GM21825 (cell line): Measurements from ENCODE around the gene LGR5.

Experiments
- ATAC-seq: cut with Tn5 transposase; IDR thresholded peaks from one replicate; pipeline ENCODE4 v1.9.1; 2021; ENCODE audit warnings: mild to moderate bottlenecking, moderate library complexity; ENCODE audit not compliant: unreplicated experiment

Gene LGR5

GRCh38 chr12:71438670-71439361, 782 bp upstream of the LGR5 start:
- no peak for ATAC-seq

DNA sequence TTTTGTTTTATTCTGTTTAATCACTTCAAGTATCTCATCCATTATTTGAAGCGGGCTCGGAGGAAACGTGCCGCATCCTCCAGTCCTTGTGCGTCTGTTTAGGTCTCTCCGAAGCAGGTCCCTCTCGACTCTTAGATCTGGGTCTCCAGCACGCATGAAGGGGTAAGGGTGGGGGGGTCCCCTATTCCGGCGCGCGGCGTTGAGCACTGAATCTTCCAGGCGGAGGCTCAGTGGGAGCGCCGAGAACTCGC, 311 bp upstream of the LGR5 start:
- ATAC-seq = no peak

- ATAC-seq = no peak
Measured at GRCh38 chr12:71440345-71440762, 756 bp downstream of the LGR5 start.

DNA sequence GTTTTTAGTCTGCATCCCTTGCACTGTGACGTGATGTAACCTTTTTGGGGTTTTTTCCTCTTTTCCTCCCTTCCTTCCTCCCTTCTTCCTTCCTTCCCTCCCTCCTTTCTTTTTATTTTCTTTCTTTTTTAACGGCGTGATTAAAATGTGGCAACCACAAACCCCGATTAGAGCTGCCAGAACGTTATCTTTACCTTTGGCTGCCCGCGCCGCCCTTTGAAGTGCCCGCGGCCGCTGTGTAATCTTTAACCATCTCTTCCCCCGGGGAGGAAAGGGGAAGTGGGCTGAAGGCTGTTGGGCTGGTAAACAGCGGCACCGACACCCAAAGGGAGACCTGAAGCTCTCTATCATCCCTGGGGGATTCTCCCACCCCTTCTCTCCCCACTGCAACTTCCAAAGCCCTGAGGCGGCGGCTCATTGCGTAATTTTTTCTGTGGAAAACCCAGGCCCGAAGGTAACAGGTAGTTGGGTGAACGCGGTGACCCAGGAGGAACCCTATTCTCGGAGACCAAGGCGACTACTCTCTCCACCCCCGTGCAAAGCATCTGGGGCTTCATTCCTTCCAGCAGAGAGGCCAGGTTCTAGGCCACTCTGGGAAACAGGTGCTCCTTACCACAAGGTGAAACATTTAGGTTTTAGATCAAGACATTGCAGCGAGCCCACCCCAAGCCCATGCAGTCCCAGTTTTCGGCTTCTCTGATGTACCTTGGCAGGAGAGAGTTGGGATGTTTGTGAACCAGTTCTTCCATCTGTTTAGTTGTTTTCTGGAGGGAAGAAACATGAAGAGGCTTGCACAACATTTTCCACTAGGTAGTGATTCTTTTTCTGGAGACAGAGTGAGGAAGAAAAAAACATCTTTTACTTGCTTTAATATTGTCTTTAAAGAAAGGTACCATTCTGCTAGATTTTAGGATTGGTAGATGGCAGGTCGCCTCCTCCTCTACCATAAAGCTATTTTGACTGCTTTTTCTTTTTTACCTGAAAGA, 1.5 kb downstream of the LGR5 start:
- ATAC-seq = peak; percentile 69

GRCh38 chr12:71441836-71442566, 2.4 kb downstream of the LGR5 start:
- no peak for ATAC-seq

- no peak for ATAC-seq
Measured at GRCh38 chr12:71442567-71442931, 3.0 kb downstream of the LGR5 start.

GRCh38 chr12:71445071-71445470, 5.5 kb downstream of the LGR5 start:
- no peak for ATAC-seq

DNA sequence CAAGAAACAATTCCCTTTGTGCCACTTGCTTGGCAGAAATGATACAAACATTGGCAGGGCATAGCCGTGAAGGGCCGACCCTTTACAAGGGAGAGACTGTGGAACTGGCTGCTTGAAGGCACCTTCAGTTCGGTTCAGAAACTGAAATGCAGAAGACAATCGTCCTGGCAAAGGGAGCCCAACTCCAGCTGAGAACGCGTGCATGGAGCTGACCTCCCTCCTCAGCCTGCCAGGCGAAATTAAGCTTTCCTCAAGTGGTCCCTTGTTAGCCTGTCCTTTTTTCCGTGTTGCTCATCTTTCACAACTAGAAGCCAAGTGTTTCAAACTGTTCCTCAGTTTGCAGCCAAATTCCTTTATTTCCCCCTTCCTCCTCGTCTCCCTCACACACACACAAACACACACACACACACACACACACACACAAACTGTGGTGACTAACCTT, 8.1 kb downstream of the LGR5 start:
- no peak for ATAC-seq

GRCh38 chr12:71448150-71448581, 8.6 kb downstream of the LGR5 start:
- no peak for ATAC-seq

- no peak for ATAC-seq
Measured at GRCh38 chr12:71449373-71450070, 9.9 kb downstream of the LGR5 start.

- no peak for ATAC-seq
Measured at GRCh38 chr12:71452006-71452405, 12.4 kb downstream of the LGR5 start.

- no peak for ATAC-seq
Measured at GRCh38 chr12:71455028-71455737, 15.6 kb downstream of the LGR5 start.

DNA sequence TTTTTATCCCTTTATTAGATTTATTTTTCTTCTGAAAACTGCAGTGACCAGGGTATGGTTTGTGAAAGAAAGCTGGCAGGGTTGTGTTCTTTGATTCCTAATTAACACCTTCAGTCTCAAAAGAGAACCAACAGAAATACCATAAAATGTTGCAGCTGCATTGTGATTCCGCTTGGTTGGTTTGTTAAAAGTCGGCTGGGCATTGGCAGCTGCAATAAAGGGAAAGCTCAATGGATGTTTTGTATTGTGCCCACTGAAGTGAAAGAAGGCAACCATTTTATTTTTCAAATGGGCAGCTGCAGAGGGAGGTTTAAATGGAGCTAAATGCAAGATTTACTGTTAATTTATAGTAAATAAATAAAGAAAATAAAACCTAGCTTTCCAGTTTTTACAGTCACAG, 16.7 kb downstream of the LGR5 start:
- no peak for ATAC-seq

GRCh38 chr12:71456990-71457389, 17.4 kb downstream of the LGR5 start:
- ATAC-seq = no peak

GRCh38 chr12:71460318-71460717, 20.7 kb downstream of the LGR5 start:
- no peak for ATAC-seq

- no peak for ATAC-seq
Measured at GRCh38 chr12:71460850-71461609, 21.4 kb downstream of the LGR5 start.

DNA sequence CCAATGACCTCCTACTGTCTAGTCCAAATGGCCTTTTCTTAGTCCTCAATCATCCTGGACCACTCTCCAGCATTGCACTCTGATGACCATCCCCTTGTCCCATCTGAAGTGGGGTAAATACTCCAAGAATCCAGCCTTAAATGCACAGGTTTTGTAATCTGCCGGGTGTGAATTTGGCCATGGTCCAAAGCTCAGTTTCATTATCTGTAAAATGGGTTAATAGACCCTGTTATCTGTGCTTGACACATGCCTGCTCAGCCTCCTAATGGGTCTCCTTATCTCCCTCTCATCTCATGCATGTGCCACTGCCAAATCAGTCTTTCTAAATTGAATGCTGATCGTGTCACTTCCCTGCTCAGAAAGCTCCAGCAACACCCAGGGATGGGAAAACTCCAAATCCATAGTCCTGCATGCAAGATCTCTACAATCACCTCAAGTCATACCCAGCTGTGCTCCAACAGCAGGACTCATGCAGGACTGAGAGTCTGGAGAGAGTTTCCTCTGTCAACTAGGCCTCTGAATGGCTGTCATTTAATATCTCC, 22.3 kb downstream of the LGR5 start:
- no peak for ATAC-seq

- ATAC-seq = no peak
Measured at GRCh38 chr12:71465796-71466195, 26.2 kb downstream of the LGR5 start.

- no peak for ATAC-seq
Measured at GRCh38 chr12:71469258-71469750, 29.7 kb downstream of the LGR5 start.
